SJSA1 (cell line): ENCODE measurements around the gene WT1. TPM values are rescaled to one million over a fixed set of nuclear protein-coding genes. Genes with fewer than 3 reads are reported as not detected.

Experiments
- DNase-seq, 2 experiments: peaks; one replicate each; pipeline ENCODE4 v3.0.0-alpha.2; 2015 to 2020; ENCODE audit warnings: low spot score in 2 of 2, low read depth in 1 of 2
- H3K27ac ChIP-seq: fragments of 250-450 bp; sonication (Bioruptor Pico); 2 replicates; pipeline ENCODE4 v1.5.1; 2020; ENCODE audit warnings: mild to moderate bottlenecking, moderate library complexity
- H3K27me3 ChIP-seq: fragments of 250-450 bp; sonication (Bioruptor Pico); replicated peaks from 2 replicates; pipeline ENCODE4 v1.5.1; 2020; ENCODE audit warnings: mild to moderate bottlenecking, moderate library complexity
- H3K36me3 ChIP-seq: fragments of 250-450 bp; sonication (Bioruptor Pico); 2 replicates; pipeline ENCODE4 v1.5.1; 2020; ENCODE audit warnings: mild to moderate bottlenecking
- H3K4me1 ChIP-seq: fragments of 250-450 bp; sonication (Bioruptor Pico); replicated peaks from 2 replicates; pipeline ENCODE4 v1.6.1; 2021; ENCODE audit warnings: mild to moderate bottlenecking
- H3K4me3 ChIP-seq: fragments of 250-450 bp; sonication (Bioruptor Pico); 2 replicates; pipeline ENCODE4 v1.5.1; 2020; ENCODE audit warnings: mild to moderate bottlenecking
- H3K9me3 ChIP-seq: fragments of 250-450 bp; sonication (Bioruptor Pico); replicated peaks from 2 replicates; pipeline ENCODE4 v1.5.1; 2020; ENCODE audit warnings: mild to moderate bottlenecking
- total RNA-seq: library from RNA; depleted of rRNA; stranded (reverse); fragments of >200 nt; shearing (Covaris generic); gene quantifications from 2 replicates; pipeline ENCODE4 v1.2.3, GENCODE V29; 2014

Gene WT1
- total RNA-seq, 1 experiment from 2014 or later = not detected

- Histone ChIP-seq H3K4me1 (no peaks in the 10 kb centered on the region), H3K36me3 (no peaks in the 10 kb centered on the region), H3K9me3 (no peaks in the 10 kb centered on the region; the same call in 1 of the 2 replicates), H3K27me3 (peaks cover 39% of the 10 kb centered on the region), H3K4me3 (no peak overlapping the region), H3K27ac (no peak overlapping the region)
- no peak for DNase-seq
Measured at GRCh38 chr11:32425761-32426160, 9.6 kb downstream of the WT1 start.

GRCh38 chr11:32422545-32422944 is 12.8 kb downstream of the WT1 start:
- Histone ChIP-seq H3K27me3 (peaks cover 39% of the 10 kb centered on the region), H3K9me3 (no peaks in the 10 kb centered on the region), H3K36me3 (no peaks in the 10 kb centered on the region), H3K27ac (no peak overlapping the region), H3K4me3 (no peak overlapping the region), H3K4me1 (no peaks in the 10 kb centered on the region)
- DNase-seq = no peak

- DNase-seq = no peak
- Histone ChIP-seq H3K4me1 (no peaks in the 10 kb centered on the region), H3K36me3 (no peaks in the 10 kb centered on the region), H3K9me3 (no peaks in the 10 kb centered on the region), H3K27me3 (peaks cover 34% of the 10 kb centered on the region), H3K4me3 (no peak overlapping the region), H3K27ac (no peak overlapping the region)
Measured at GRCh38 chr11:32421992-32422391, 13.3 kb downstream of the WT1 start.

GRCh38 chr11:32420937-32421901 is 14.1 kb downstream of the WT1 start:
- Histone ChIP-seq H3K27me3 (peaks cover 32% of the 10 kb centered on the region), H3K27ac (no peak overlapping the region), H3K36me3 (no peaks in the 10 kb centered on the region), H3K4me3 (no peak overlapping the region), H3K4me1 (no peaks in the 10 kb centered on the region), H3K9me3 (no peaks in the 10 kb centered on the region)
- no peak for DNase-seq

GRCh38 chr11:32420139-32420538 is 15.2 kb downstream of the WT1 start:
- no peak overlapping the region for H3K4me3 ChIP-seq
- no peaks in the 10 kb centered on the region for H3K36me3 ChIP-seq
- peaks cover 24% of the 10 kb centered on the region for H3K27me3 ChIP-seq
- DNase-seq = no peak
- no peaks in the 10 kb centered on the region for H3K9me3 ChIP-seq
- H3K4me1 ChIP-seq = no peaks in the 10 kb centered on the region
- no peak overlapping the region for H3K27ac ChIP-seq

GRCh38 chr11:32418836-32419235 is 16.5 kb downstream of the WT1 start:
- Histone ChIP-seq H3K4me3 (no peak overlapping the region), H3K4me1 (no peaks in the 10 kb centered on the region), H3K36me3 (no peaks in the 10 kb centered on the region), H3K27me3 (peaks cover 28% of the 10 kb centered on the region), H3K9me3 (no peaks in the 10 kb centered on the region), H3K27ac (no peak overlapping the region)
- no peak for DNase-seq

- no peak for DNase-seq
- Histone ChIP-seq H3K27ac (no peak overlapping the region), H3K4me1 (no peaks in the 10 kb centered on the region), H3K9me3 (no peaks in the 10 kb centered on the region), H3K4me3 (no peak overlapping the region), H3K27me3 (peaks cover 28% of the 10 kb centered on the region), H3K36me3 (no peaks in the 10 kb centered on the region)
Measured at GRCh38 chr11:32417806-32418205, 17.5 kb downstream of the WT1 start.

GRCh38 chr11:32416301-32416700 is 19.0 kb downstream of the WT1 start:
- no peaks in the 10 kb centered on the region for H3K4me1 ChIP-seq
- DNase-seq = no peak
- peaks cover 33% of the 10 kb centered on the region for H3K27me3 ChIP-seq
- H3K27ac ChIP-seq = no peak overlapping the region
- H3K9me3 ChIP-seq = no peaks in the 10 kb centered on the region
- no peaks in the 10 kb centered on the region for H3K36me3 ChIP-seq
- no peak overlapping the region for H3K4me3 ChIP-seq

GRCh38 chr11:32414925-32415324 is 20.4 kb downstream of the WT1 start:
- Histone ChIP-seq H3K9me3 (no peaks in the 10 kb centered on the region), H3K27ac (no peak overlapping the region), H3K36me3 (no peaks in the 10 kb centered on the region), H3K27me3 (peaks cover 31% of the 10 kb centered on the region), H3K4me1 (no peaks in the 10 kb centered on the region), H3K4me3 (no peak overlapping the region)
- no peak for DNase-seq

GRCh38 chr11:32411942-32412615 is 23.3 kb downstream of the WT1 start:
- peaks cover 24% of the 10 kb centered on the region for H3K27me3 ChIP-seq
- H3K4me1 ChIP-seq = no peaks in the 10 kb centered on the region
- H3K9me3 ChIP-seq = no peaks in the 10 kb centered on the region
- H3K27ac ChIP-seq = no peak overlapping the region
- H3K36me3 ChIP-seq = no peaks in the 10 kb centered on the region
- no peak for DNase-seq
- no peak overlapping the region for H3K4me3 ChIP-seq

GRCh38 chr11:32405592-32405991 is 29.7 kb downstream of the WT1 start:
- Histone ChIP-seq H3K27me3 (peaks cover 4% of the 10 kb centered on the region), H3K36me3 (no peaks in the 10 kb centered on the region), H3K4me1 (no peaks in the 10 kb centered on the region), H3K4me3 (no peak overlapping the region), H3K27ac (no peak overlapping the region), H3K9me3 (no peaks in the 10 kb centered on the region)
- DNase-seq = no peak

GRCh38 chr11:32402836-32403235 is 32.5 kb downstream of the WT1 start:
- Histone ChIP-seq H3K27me3 (no peaks in the 10 kb centered on the region), H3K9me3 (no peaks in the 10 kb centered on the region), H3K4me1 (no peaks in the 10 kb centered on the region), H3K4me3 (no peak overlapping the region), H3K36me3 (no peaks in the 10 kb centered on the region), H3K27ac (no peak overlapping the region)
- no peak for DNase-seq

- Histone ChIP-seq H3K9me3 (no peaks in the 10 kb centered on the region), H3K27ac (no peak overlapping the region), H3K27me3 (no peaks in the 10 kb centered on the region), H3K4me3 (no peak overlapping the region), H3K36me3 (no peaks in the 10 kb centered on the region), H3K4me1 (no peaks in the 10 kb centered on the region)
- no peak for DNase-seq
Measured at GRCh38 chr11:32400670-32401369, 34.5 kb downstream of the WT1 start.

- Histone ChIP-seq H3K27me3 (no peaks in the 10 kb centered on the region), H3K27ac (no peak overlapping the region), H3K9me3 (no peaks in the 10 kb centered on the region), H3K36me3 (no peaks in the 10 kb centered on the region), H3K4me1 (no peaks in the 10 kb centered on the region), H3K4me3 (no peak overlapping the region)
- no peak for DNase-seq
Measured at GRCh38 chr11:32400196-32400595, 35.1 kb downstream of the WT1 start.
